Measurements from ENCODE around the gene GRK5.

GRCh38 chr10:119454316-119454715 is 246.9 kb downstream of the GRK5 start:
- TF ChIP-seq CTCF (IDR thresholded peaks at IDR 0.05) (no peak), POLR2A (IDR thresholded peaks at IDR 0.05) (no peak)

Data from thyroid gland (tissue), 4 donors.